ENCODE measurements around the gene MIB1.

DNA sequence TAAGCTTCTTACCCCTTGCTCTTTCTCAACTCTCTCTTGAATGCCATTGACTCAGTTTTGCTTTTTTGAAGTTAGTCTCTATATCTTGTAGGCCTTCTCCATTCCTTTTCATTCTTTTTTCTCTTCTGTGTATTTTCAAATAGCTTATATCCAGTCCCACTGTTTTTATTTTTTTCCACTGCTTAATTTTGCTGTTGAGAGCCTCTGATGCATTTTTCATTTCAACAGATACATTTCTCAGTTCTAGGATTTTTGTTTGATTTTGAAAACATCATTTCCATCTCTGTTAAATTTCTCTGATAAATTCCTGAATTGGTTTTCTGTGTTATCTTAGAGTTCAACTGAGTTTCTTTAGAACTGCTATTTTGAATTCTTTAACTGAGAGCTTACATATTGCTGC, 45.9 kb downstream of the MIB1 start:
- TF ChIP-seq EZH2 (IDR thresholded peaks at IDR 0.05) = no peak
- TF ChIP-seq CTCF (IDR thresholded peaks at IDR 0.05 in 2 of 3, conservative IDR thresholded peaks at IDR 0.05 in 1 of 3; ENCODE audit: borderline replicate concordance in 1 of 3, insufficient read depth in 1 of 3, low read depth in 2 of 3, low read length in 2 of 3) = no peak
- no peak for TF ChIP-seq SP1 (IDR thresholded peaks at IDR 0.05; ENCODE audit: low read depth)
- TF ChIP-seq EZH2phosphoT487 (IDR thresholded peaks at IDR 0.05; ENCODE audit: borderline replicate concordance) = no peak
- no peak for TF ChIP-seq POLR2A (IDR thresholded peaks at IDR 0.05; ENCODE audit: borderline replicate concordance, extremely low read depth, insufficient read depth, insufficient read length)
- no peak for TF ChIP-seq CBX3 (IDR thresholded peaks at IDR 0.05; ENCODE audit: low read depth)
- TF ChIP-seq POLR2AphosphoS5 (IDR thresholded peaks at IDR 0.05; ENCODE audit: low read depth, low read length) = no peak
- no peak for TF ChIP-seq SIN3A (IDR thresholded peaks at IDR 0.05; ENCODE audit: low read depth)
- no peak for TF ChIP-seq ELF1 (IDR thresholded peaks at IDR 0.05; ENCODE audit: borderline replicate concordance, low read depth)
- TF ChIP-seq YY1 (IDR thresholded peaks at IDR 0.05; ENCODE audit: extremely low read depth, insufficient replicate concordance, low read depth, low read length) = no peak
- TF ChIP-seq, protein P1, sequence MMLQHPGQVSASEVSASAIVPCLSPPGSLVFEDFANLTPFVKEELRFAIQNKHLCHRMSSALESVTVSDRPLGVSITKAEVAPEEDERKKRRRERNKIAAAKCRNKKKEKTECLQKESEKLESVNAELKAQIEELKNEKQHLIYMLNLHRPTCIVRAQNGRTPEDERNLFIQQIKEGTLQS (IDR thresholded peaks at IDR 0.05) = no peak
- no peak for TF ChIP-seq JUND (IDR thresholded peaks at IDR 0.05)

Measured in HCT116 (cell line).